SK-N-SH (cell line): Measurements from ENCODE around the gene GALNTL6. TPM values are rescaled to one million over a fixed set of nuclear protein-coding genes. Genes with fewer than 3 reads are reported as not detected.

Experiments
- CTCF ChIA-PET: fragments of 300-600, 350-600 bp; formaldehyde crosslinking; extraction: SDS; loops from one replicate; lab custom pipeline; 2021; lab: Yijun Ruan, JAX
- POLR2A ChIA-PET: fragments of 350-600 bp; sonication (Branson Sonifier 250); formaldehyde crosslinking; extraction: SDS; loops from one replicate; lab custom pipeline; 2020; ENCODE audit warnings: antibody characterized with exemption, inconsistent platforms; lab: Yijun Ruan, JAX
- DNase-seq: peaks from one replicate; pipeline ENCODE4 v3.0.0; 2012
- H2AFZ ChIP-seq: fragments of 200-600 bp; sonication (generic); 2 replicates; pipeline ENCODE4 v1.8.1; 2016; ENCODE audit warnings: antibody characterized with exemption, mild to moderate bottlenecking, low read depth
- H3F3A ChIP-seq: fragments of 200-600 bp; sonication (generic); replicated peaks from 2 replicates; pipeline ENCODE3; 2016; ENCODE audit warnings: antibody characterized with exemption, mild to moderate bottlenecking; ENCODE audit not compliant: insufficient read depth
- H3K27ac ChIP-seq, 2 experiments: fragments of 200-500 bp in 1 of 2; fragments of 200-600 bp in 1 of 2; sonication (Bioruptor generic) in 1 of 2; sonication (generic), shearing (Covaris generic) in 1 of 2; 2 replicates each; pipeline versions ENCODE4 v1.5.1 to v1.6.1; 2014 to 2016; ENCODE audit warnings: low read depth in 2 of 2, inconsistent platforms in 1 of 2, low read length in 1 of 2, mild to moderate bottlenecking in 1 of 2, mixed read lengths in 1 of 2
- H3K27me3 ChIP-seq: fragments of 200-600 bp; sonication (generic), shearing (Covaris generic); 2 replicates; pipeline ENCODE4 v1.6.1; 2016; ENCODE audit warnings: mixed run types; ENCODE audit not compliant: insufficient read depth
- H3K36me3 ChIP-seq, 2 experiments: fragments of 200-500 bp in 1 of 2; fragments of 200-600 bp in 1 of 2; sonication (Bioruptor generic) in 1 of 2; sonication (generic) in 1 of 2; replicated peaks in 1 of 2; 2 replicates each; pipeline versions ENCODE3 to v1.5.1; 2014 to 2016; ENCODE audit warnings: low read length in 1 of 2, mild to moderate bottlenecking in 1 of 2; ENCODE audit not compliant: insufficient read depth in 2 of 2, control insufficient read depth in 1 of 2
- H3K4me1 ChIP-seq, 2 experiments: fragments of 200-500 bp in 1 of 2; fragments of 200-600 bp in 1 of 2; sonication (Bioruptor generic) in 1 of 2; sonication (generic), shearing (Covaris generic) in 1 of 2; 2 replicates each; pipeline versions ENCODE4 v1.5.1 to v1.6.1; 2014 to 2016; ENCODE audit warnings: low read depth in 1 of 2, low read length in 1 of 2, mixed run types in 1 of 2; ENCODE audit not compliant: insufficient read depth in 2 of 2, control insufficient read depth in 1 of 2
- H3K4me2 ChIP-seq: fragments of 200-600 bp; sonication (generic), shearing (Covaris generic); 2 replicates; pipeline ENCODE4 v1.6.1; 2017; ENCODE audit warnings: mixed run types
- H3K4me3 ChIP-seq, 2 experiments: fragments of 200-500 bp in 1 of 2; fragments of 200-600 bp in 1 of 2; sonication (Bioruptor generic) in 1 of 2; sonication (generic), shearing (Covaris generic) in 1 of 2; 2 replicates each; pipeline versions ENCODE4 v1.5.1 to v1.8.1; 2014 to 2016; ENCODE audit warnings: low read depth in 2 of 2, inconsistent platforms in 1 of 2, low read length in 1 of 2, mild to moderate bottlenecking in 1 of 2, mixed read lengths in 1 of 2, moderate library complexity in 1 of 2
- H3K79me2 ChIP-seq: fragments of 200-600 bp; sonication (generic); 2 replicates; pipeline ENCODE4 v1.8.1; 2017; ENCODE audit warnings: mild to moderate bottlenecking; ENCODE audit not compliant: insufficient read depth
- H3K9ac ChIP-seq: fragments of 200-600 bp; sonication (generic); 2 replicates; pipeline ENCODE4 v1.6.1; 2017; ENCODE audit warnings: mixed run types
- H3K9me2 ChIP-seq: fragments of 200-600 bp; sonication (generic); 2 replicates; pipeline ENCODE4 v1.6.1; 2017; ENCODE audit warnings: mixed run types
- H3K9me3 ChIP-seq: fragments of 200-600 bp; sonication (generic); 2 replicates; pipeline ENCODE4 v1.6.1; 2017; ENCODE audit warnings: mixed run types, mild to moderate bottlenecking, moderate library complexity
- H4K20me1 ChIP-seq: fragments of 200-600 bp; sonication (generic); 2 replicates; pipeline ENCODE4 v1.6.1; 2017; ENCODE audit warnings: mild to moderate bottlenecking, mixed run types; ENCODE audit not compliant: insufficient read depth
- EZH2phosphoT487 ChIP-seq: fragments of 200-600 bp; sonication (generic); IDR thresholded peaks from 2 replicates; pipeline ENCODE4 v1.6.1; 2017; ENCODE audit warnings: low read depth, mixed run types, mild to moderate bottlenecking, antibody characterized with exemption, moderate library complexity, borderline replicate concordance
- FOSL2 ChIP-seq: IDR thresholded peaks from 2 replicates; pipeline ENCODE4 v1.4.0; 2012; ENCODE audit warnings: low read depth, mild to moderate bottlenecking, moderate library complexity, borderline replicate concordance
- JUND ChIP-seq: IDR thresholded peaks from 2 replicates; pipeline ENCODE4 v1.4.0; 2012
- MEF2A ChIP-seq: IDR thresholded peaks from 2 replicates; pipeline ENCODE4 v1.4.0; 2012; ENCODE audit warnings: low read depth, borderline replicate concordance
- NFIC ChIP-seq: IDR thresholded peaks from 2 replicates; pipeline ENCODE4 v1.4.0; 2012; ENCODE audit warnings: borderline replicate concordance
- REST ChIP-seq: IDR thresholded peaks from 2 replicates; pipeline ENCODE4 v1.6.1; 2012; ENCODE audit warnings: mild to moderate bottlenecking, low read depth, low read length, moderate library complexity
- TCF12 ChIP-seq: IDR thresholded peaks from 2 replicates; pipeline ENCODE4 v1.4.0; 2012
- WGBS: methylation state at CpG from one replicate; pipeline ENCODE4 v1.1.6; 2017; ENCODE audit warnings: low lambda C conversion rate; 5-methylcytosine and 5-hydroxymethylcytosine counted together
- polyA plus RNA-seq, 3 experiments: library from polyadenylated mRNA; depleted of rRNA; stranded (reverse); fragments of >200 nt; gene quantifications; 2 replicates each; pipeline ENCODE4 v1.2.3, GENCODE V29; 2012
- TF ChIP-seq, protein P1 (sequence below): IDR thresholded peaks from 2 replicates; pipeline ENCODE4 v1.4.0; 2012; ENCODE audit warnings: low read depth, borderline replicate concordance
- TF ChIP-seq, protein P2 (sequence below): IDR thresholded peaks from 2 replicates; pipeline ENCODE4; 2012

Gene GALNTL6
- polyA plus RNA-seq, 1 of the 3 experiments (the other 2 are of a cell fraction): 0.07 TPM

GRCh38 chr4:172998527-172999469 is 1185.6 kb downstream of the GALNTL6 start (continued):
- TF ChIP-seq, protein P1, sequence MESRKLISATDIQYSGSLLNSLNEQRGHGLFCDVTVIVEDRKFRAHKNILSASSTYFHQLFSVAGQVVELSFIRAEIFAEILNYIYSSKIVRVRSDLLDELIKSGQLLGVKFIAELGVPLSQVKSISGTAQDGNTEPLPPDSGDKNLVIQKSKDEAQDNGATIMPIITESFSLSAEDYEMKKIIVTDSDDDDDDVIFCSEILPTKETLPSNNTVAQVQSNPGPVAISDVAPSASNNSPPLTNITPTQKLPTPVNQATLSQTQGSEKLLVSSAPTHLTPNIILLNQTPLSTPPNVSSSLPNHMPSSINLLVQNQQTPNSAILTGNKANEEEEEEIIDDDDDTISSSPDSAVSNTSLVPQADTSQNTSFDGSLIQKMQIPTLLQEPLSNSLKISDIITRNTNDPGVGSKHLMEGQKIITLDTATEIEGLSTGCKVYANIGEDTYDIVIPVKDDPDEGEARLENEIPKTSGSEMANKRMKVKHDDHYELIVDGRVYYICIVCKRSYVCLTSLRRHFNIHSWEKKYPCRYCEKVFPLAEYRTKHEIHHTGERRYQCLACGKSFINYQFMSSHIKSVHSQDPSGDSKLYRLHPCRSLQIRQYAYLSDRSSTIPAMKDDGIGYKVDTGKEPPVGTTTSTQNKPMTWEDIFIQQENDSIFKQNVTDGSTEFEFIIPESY: no peak

GRCh38 chr4:173001571-173001970 is 1188.4 kb downstream of the GALNTL6 start:
- H3K9ac ChIP-seq: no peak overlapping the region
- no peak for DNase-seq
- H3F3A ChIP-seq: peaks cover 13% of the 10 kb centered on the region
- H4K20me1 ChIP-seq: no peaks in the 10 kb centered on the region
- no peaks in the 10 kb centered on the region for H3K27me3 ChIP-seq
- H3K27ac ChIP-seq: no peak overlapping the region
- no peaks in the 10 kb centered on the region for H3K36me3 ChIP-seq
- H3K9me2 ChIP-seq: no peaks in the 10 kb centered on the region
- ChIA-PET CTCF (interaction anchor here (1.1 kb wide), 1 partner anchor 16 kb away, joined by 3 read pairs; no protein-coding TSS in a partner anchor), POLR2A (no interaction called here)
- H3K4me2 ChIP-seq: no peak overlapping the region
- H3K79me2 ChIP-seq: no peaks in the 10 kb centered on the region
- no peak for TF ChIP-seq EZH2phosphoT487
- TF ChIP-seq, protein P2, sequence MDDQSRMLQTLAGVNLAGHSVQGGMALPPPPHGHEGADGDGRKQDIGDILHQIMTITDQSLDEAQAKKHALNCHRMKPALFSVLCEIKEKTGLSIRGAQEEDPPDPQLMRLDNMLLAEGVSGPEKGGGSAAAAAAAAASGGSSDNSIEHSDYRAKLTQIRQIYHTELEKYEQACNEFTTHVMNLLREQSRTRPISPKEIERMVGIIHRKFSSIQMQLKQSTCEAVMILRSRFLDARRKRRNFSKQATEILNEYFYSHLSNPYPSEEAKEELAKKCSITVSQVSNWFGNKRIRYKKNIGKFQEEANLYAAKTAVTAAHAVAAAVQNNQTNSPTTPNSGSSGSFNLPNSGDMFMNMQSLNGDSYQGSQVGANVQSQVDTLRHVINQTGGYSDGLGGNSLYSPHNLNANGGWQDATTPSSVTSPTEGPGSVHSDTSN: peak; percentile 14; the same call in 1 of the 2 replicates
- TF ChIP-seq MEF2A: no peak
- peak; percentile 16 for TF ChIP-seq JUND
- peak; percentile 15; the same call in 1 of the 2 replicates for TF ChIP-seq TCF12
- peak; percentile 22; the same call in 1 of the 2 replicates for TF ChIP-seq NFIC
- TF ChIP-seq FOSL2: peak; percentile 5; the same call in 1 of the 2 replicates
- H3K4me1 ChIP-seq: peaks cover 0 to 23% of the 10 kb centered on the region in 2 experiments; a peak in 1 of 4 replicates
- no peak overlapping the region for H3K4me3 ChIP-seq
- H2AFZ ChIP-seq: no peak overlapping the region
- H3K9me3 ChIP-seq: no peaks in the 10 kb centered on the region

DNA sequence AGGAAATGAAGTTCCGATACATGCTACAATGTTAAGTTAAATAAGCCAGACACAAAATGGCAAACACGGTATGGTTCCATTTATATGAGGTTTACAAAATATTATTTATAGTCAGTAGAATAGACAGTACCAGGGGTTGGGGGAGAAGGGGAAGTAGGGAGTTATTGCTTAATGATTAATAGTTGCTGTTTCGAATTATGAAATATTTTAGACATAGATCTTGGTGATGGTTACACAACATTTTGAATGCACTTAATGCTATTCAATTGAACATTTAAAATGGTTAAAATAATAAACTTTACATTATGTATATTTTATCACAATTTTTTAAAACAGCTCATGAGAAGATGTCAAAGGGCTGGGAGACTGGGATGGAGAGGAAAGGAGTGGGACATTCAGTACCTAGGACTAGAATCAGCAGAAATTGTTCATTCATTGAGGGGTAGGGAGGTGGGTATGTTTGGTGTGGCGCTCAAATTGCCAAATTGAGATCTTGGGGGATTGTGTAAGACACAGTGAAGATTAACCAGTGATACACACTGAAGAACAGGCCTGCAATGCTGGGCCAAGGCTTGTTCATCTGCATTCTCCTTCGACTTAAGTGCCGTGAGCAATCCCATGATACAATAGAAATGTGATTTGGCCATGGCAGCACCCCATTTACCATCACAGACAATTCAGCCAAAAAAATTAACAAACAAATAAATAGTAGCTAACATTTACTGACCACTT is 1189.8 kb downstream of the GALNTL6 start:
- Histone ChIP-seq H3K27me3 (no peaks in the 10 kb centered on the region), H3K9ac (no peak overlapping the region), H3K9me3 (no peaks in the 10 kb centered on the region), H3K4me3 (no peak overlapping the region), H3K36me3 (no peaks in the 10 kb centered on the region), H3K79me2 (no peaks in the 10 kb centered on the region), H3K4me2 (no peak overlapping the region), H3K27ac (no peak overlapping the region), H2AFZ (no peak overlapping the region), H3F3A (peaks cover 11% of the 10 kb centered on the region), H3K9me2 (no peaks in the 10 kb centered on the region), H3K4me1 (peaks cover 0 to 11% of the 10 kb centered on the region in 2 experiments; a peak in 1 of 4 replicates), H4K20me1 (no peaks in the 10 kb centered on the region)
- no peak for TF ChIP-seq REST
- CTCF ChIA-PET: interaction anchor here (1.7 to 1.9 kb wide), 2 partner anchors 10 to 255 kb away, joined by 5 to 6 read pairs; no protein-coding TSS in a partner anchor
- POLR2A ChIA-PET: no interaction called here
- no peak for DNase-seq
- WGBS: 90% methylated on average over 6 of the region's 6 CpGs
